GM19452 (cell line): ENCODE data around the gene AMT.

ENCODE experiments used
- ATAC-seq: cut with Tn5 transposase; IDR thresholded peaks from one replicate; pipeline ENCODE4 v1.9.1; 2021; ENCODE audit not compliant: unreplicated experiment

AMT gene

GRCh38 chr3:49389297-49389696 lies 33.0 kb downstream of the AMT start:
- ATAC-seq, result no peak

GRCh38 chr3:49388289-49388820 lies 33.9 kb downstream of the AMT start:
- ATAC-seq, result no peak

- ATAC-seq, result no peak
Observed at GRCh38 chr3:49387721-49388120, 34.6 kb downstream of the AMT start.

- no peak for ATAC-seq
Observed at GRCh38 chr3:49386056-49386756, 36.1 kb downstream of the AMT start.

- no peak for ATAC-seq
Observed at GRCh38 chr3:49385617-49386016, 36.7 kb downstream of the AMT start.

GRCh38 chr3:49383387-49383786 lies 38.9 kb downstream of the AMT start:
- no peak for ATAC-seq

- no peak for ATAC-seq
Observed at GRCh38 chr3:49378249-49378895, 43.9 kb downstream of the AMT start.

GRCh38 chr3:49377483-49377882 lies 44.8 kb downstream of the AMT start:
- ATAC-seq, result no peak

- ATAC-seq, result no peak
Observed at GRCh38 chr3:49371946-49372345, 50.3 kb downstream of the AMT start.

- no peak for ATAC-seq
Observed at GRCh38 chr3:49370585-49371290, 51.5 kb downstream of the AMT start.
